HG03060 (cell line): Measurements from ENCODE around the gene FAM186B.

Experiments
- ATAC-seq: cut with Tn5 transposase; IDR thresholded peaks from one replicate; pipeline ENCODE4 v1.9.1; 2021; ENCODE audit warnings: low read depth, moderate number of reproducible peaks; ENCODE audit not compliant: unreplicated experiment

Gene FAM186B

DNA sequence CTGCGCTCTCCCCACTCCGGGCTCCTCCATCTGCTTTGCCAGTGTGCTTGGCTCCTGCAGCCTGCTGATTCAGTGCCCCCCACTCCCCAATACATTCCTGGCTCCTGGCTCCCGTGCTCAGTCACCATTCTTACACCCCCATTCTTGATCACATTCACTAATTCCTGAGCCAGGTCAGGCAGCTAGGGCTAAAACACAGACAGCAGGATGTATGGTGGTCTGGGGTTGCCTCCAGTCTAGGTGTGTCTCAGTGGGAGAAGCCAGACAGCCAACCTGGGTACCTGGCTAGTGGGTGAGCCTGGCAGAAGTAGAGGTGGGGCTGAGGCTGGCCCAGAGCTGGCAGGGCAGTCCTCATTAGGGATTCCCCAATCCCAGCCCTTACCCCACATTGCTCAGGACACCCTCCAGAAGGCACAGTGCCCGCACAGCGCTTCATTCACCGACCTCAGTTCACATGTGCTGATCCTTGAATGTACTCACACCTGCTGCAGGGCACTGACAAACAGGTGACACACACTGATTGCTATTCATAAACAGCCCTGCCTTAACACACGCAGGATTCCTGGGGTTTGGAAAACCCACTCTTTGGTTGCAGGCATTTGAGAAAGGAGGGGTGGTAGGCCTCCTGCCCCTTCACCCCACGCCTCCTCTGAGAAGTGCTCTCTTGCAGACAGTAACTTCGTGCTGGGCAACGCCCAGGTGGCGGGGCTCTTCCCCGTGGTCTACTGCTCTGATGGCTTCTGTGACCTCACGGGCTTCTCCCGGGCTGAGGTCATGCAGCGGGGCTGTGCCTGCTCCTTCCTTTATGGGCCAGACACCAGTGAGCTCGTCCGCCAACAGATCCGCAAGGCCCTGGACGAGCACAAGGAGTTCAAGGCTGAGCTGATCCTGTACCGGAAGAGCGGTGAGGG is 65.0 kb downstream of the FAM186B start:
- ATAC-seq, result no peak

DNA sequence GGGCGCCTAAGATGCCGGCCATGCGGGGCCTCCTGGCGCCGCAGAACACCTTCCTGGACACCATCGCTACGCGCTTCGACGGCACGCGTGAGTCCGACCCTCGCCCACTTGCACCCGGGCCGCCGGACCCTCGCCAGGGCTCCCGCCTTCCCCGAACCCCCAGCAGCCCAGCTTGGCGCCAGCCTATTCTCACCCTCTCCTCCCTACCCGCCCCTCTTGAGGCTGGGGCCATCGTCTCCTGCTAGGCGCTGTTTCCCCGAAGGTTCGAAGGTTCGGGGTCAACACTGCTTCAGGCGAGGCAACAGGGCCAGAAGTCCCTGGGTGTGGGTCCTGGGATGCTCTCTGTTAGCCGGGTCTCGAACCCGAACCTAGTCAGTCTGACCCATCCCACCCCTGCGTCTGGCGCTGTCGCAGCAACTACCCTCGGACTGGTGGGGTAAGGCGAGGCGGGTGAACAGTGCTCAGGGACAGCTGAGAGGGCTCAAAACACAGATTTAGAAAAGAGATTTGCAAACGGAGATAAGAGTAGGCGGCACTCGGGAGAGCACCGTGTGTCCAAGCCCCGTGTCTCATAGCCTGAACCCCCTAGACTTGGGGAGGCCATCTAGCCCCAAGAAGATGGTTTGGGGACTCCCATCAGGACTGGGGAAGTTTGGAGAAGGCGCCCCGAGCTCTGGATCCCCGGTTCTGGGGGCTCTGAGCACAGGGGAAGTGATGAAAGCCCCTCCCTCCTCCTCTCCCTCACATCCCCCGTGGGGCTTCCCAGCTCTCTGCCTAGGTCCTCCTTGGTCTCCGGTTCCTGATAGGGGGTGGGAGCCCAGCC is 65.8 kb downstream of the FAM186B start:
- ATAC-seq, result no peak

DNA sequence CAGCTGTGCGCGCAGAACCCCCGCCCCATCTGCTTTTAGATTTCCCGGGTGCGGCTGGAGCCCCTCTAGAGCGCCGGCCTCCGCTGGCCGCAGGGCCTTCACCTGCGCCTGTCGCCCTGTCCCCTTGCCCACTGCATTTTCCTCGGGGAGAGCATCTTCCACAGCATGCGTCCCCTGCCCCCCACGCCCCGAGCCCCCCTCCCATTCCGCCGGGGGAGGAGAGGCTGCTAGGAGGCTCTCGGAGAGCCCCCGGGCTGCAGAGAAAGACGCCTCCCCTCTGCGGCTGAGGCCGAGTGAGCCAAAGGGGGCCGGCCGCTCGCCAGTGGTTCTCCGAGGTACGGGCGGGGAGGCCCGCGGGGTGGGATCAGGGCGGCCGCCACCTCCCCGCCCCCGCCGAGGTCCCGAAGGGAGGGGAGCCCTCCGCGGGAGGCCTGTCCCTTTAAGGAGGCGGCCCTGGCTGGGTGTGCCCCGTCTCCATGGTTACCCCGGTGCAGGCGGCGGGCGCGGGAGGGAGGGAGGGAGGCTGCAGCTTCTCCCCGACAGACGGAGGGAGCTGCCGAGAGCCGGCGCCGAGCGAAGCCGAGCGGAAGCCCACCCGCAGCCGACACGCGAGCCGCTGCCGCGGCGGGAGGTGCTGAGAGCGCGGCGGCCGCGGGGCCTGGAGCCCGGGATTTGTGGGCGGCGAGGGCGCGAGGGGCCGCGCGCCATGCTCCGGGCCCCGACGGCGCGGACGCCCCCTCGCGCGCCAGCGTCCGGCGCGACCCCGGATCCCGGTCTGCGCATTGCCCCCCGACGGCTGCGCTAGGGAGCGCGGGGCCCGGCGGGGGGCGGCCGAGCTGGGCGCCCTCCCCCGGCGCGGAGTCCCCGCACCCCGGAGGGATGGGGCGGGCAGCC is 66.7 kb downstream of the FAM186B start, which contains the start of gene KCNH3:
Gene KCNH3 (plus strand): TSS at position 521 of the 894 bp plus-strand sequence. CDS start 387 bp downstream, outside the sequence.
- ATAC-seq, result no peak

DNA sequence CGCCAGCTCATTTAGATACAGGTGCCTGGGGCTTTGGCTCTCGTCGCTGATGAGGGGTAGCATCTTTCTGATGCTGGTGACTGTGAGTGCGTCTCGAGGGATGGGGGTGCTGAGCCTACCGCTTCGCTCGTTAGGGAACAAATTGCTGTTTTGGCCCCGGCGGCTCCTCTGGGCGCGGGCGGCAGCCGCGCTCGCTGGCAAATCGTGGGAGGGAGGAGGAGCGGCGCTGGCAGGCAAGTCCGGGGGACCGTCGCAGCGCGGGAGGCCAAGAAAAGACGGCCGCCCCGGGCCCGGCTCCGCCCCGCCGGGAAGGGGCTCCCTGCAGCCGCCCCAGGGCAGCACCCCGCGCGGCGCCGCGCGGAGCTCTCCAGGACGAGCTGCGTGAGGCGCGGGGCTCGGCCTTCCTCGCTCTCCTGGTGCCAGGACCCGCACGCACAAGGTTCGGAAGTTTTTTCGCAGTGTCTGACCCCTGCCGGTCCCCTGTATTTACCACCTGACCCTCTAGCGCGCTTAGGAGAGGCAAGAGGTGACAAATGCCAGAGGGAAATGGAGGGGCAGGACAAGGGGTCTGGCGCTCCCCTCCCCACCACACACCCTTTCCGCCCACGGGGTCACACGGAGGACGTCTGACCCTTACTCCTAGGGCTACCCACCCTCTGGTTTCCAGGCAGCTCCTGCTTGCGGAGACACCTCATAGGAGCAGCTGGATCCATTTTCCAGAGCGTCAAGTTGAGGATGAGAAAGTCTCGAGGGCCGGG is 67.5 kb downstream of the FAM186B start:
- ATAC-seq, result no peak
